Calu3 (cell line): ENCODE measurements around the gene FUZ. TPM values are rescaled to one million over a fixed set of nuclear protein-coding genes. Genes with fewer than 3 reads are reported as not detected.

Experiments
- BruUV-seq: library from RNA; stranded (reverse); fragments of 400-500 nt; replicated peaks from 2 replicates; lab custom pipeline; 2021; lab: Mats Ljungman, UMichigan
- CTCF ChIA-PET: fragments of 300-600 bp; sonication (Branson Sonifier 250); formaldehyde crosslinking; loops from one replicate; lab custom pipeline; 2022; ENCODE audit warnings: antibody characterized with exemption; lab: Charles Lee
- DNase-seq: peaks from one replicate; pipeline ENCODE4 v3.0.0; 2022
- H3K27ac Mint-ChIP-seq: one replicate; pipeline ENCODE4 v1.8.0; 2022; ENCODE audit warnings: mixed read lengths; ENCODE audit not compliant: unreplicated experiment
- H3K27me3 Mint-ChIP-seq: one replicate; pipeline ENCODE4 v1.8.0; 2022; ENCODE audit warnings: mixed read lengths; ENCODE audit not compliant: unreplicated experiment
- H3K36me3 Mint-ChIP-seq: one replicate; pipeline ENCODE4 v1.8.0; 2022; ENCODE audit warnings: mild to moderate bottlenecking, moderate library complexity, mixed read lengths; ENCODE audit not compliant: insufficient read depth, unreplicated experiment
- H3K4me1 Mint-ChIP-seq: one replicate; pipeline ENCODE4 v1.8.0; 2022; ENCODE audit warnings: mild to moderate bottlenecking, low read depth, mixed read lengths; ENCODE audit not compliant: unreplicated experiment
- H3K4me3 Mint-ChIP-seq: one replicate; pipeline ENCODE4 v1.8.0; 2022; ENCODE audit warnings: mild to moderate bottlenecking, low read depth, moderate library complexity, mixed read lengths; ENCODE audit not compliant: unreplicated experiment
- H3K9me3 Mint-ChIP-seq: one replicate; pipeline ENCODE4 v1.8.0; 2022; ENCODE audit warnings: low read depth, mixed read lengths; ENCODE audit not compliant: unreplicated experiment
- intact Hi-C: fragments of 100-400 bp; cut with micrococcal nuclease; formaldehyde crosslinking; loops from one replicate; pipeline ENCODE4 v1.10.0; 2022; ENCODE audit not compliant: unreplicated experiment
- total RNA-seq: library from RNA; stranded (reverse); gene quantifications from 2 replicates; pipeline ENCODE4 v1.2.3, GENCODE V29; 2022
- TF ChIP-seq, protein P1 (sequence below): fragments of 200-600 bp; IDR thresholded peaks from one replicate; pipeline ENCODE4 v1.8.0; 2022; ENCODE audit warnings: antibody characterized with exemption; ENCODE audit not compliant: unreplicated experiment

FUZ gene
- total RNA-seq, 1 experiment from 2014 or later = 12.2 TPM

DNA sequence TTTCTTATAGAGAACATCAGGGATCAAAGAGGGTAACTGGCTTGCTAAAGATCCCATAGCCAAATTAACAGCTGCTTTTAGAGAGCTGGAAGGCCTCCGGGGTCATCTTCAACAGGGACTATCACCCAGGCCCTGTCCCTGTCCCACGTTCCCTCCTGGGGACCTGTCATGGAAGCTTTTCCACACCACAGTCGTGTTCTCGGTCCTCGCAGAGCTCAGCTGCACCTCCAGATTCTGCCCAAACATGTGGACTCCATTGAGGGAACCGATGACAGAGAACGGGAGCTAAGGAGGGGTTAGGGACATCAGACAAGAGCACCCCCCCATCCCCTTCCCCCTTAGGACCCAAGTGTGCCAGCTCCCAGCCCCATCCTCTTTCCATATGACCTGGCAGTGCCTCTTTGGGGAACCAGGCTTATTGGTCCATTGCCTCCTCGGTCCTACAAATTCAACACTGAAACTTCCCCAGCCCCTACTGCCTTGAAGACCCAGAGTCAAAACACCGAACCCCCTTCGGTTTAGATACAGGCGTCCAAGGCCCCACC, 568 bp downstream of the FUZ start:
- CTCF ChIA-PET = interaction anchor here (0.6 to 1.3 kb wide), 3 partner anchors 55 to 402 kb away, joined by 3 to 5 read pairs (median 3); no protein-coding TSS in a partner anchor
- Mint-ChIP-seq H3K4me1 (peaks cover 9% of the 10 kb centered on the region), H3K36me3 (peaks cover 28% of the 10 kb centered on the region), H3K27ac (peak overlapping the region; percentile 81), H3K9me3 (no peaks in the 10 kb centered on the region), H3K27me3 (no peaks in the 10 kb centered on the region), H3K4me3 (peak overlapping the region; percentile 76)
- BruUV-seq = no TSS peak
- no peak for DNase-seq
- intact Hi-C loops = no loop called here
- TF ChIP-seq, protein P1, sequence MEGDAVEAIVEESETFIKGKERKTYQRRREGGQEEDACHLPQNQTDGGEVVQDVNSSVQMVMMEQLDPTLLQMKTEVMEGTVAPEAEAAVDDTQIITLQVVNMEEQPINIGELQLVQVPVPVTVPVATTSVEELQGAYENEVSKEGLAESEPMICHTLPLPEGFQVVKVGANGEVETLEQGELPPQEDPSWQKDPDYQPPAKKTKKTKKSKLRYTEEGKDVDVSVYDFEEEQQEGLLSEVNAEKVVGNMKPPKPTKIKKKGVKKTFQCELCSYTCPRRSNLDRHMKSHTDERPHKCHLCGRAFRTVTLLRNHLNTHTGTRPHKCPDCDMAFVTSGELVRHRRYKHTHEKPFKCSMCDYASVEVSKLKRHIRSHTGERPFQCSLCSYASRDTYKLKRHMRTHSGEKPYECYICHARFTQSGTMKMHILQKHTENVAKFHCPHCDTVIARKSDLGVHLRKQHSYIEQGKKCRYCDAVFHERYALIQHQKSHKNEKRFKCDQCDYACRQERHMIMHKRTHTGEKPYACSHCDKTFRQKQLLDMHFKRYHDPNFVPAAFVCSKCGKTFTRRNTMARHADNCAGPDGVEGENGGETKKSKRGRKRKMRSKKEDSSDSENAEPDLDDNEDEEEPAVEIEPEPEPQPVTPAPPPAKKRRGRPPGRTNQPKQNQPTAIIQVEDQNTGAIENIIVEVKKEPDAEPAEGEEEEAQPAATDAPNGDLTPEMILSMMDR = no peak

DNA sequence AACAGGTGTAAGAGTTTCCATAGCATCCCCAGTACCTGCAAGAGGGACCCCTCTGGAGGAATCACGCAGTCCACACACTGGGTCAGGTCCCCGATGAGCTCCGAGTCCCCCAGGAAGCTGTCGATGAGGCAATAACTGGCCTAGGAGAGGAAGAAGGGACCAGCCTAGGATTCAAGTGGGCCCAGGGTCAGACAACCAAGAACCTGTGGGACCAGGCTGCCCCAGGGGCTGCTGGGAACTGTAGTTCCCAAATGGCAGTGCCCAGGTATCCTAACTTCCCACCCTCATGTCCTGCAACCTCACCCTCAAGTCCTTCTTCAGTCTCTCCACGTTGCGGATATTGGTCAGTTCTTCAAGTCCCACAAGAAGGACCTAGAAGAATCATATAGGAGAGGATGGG, 1.8 kb downstream of the FUZ start:
- intact Hi-C loops = no loop called here
- no peak overlapping the region for H3K4me3 Mint-ChIP-seq

DNA sequence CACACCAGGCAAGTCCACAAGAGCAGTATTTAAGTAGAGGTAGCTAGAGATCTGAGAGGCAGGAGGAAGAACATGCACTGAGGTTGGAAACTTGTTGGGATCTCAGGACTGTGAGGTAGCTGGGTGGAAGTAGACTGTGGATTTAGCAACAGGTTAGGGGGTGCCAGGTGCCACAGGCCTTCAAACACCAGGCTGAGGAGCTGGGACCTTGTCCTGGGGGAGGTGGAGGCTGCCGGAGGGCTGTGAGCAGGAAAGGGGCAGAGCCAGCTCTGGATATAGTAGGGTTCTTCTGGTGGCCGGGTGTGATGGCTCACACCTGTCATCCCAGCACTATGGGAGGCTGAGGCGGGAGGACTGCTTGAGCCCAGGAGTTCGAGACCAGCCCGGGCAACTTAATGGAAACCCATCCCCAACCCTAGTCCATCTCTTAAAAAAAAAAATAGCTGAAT, 3.1 kb downstream of the FUZ start:
- Mint-ChIP-seq H3K9me3 (no peaks in the 10 kb centered on the region), H3K27me3 (no peaks in the 10 kb centered on the region), H3K4me1 (peaks cover 9% of the 10 kb centered on the region), H3K27ac (peak overlapping the region; percentile 75), H3K4me3 (no peak overlapping the region), H3K36me3 (peaks cover 34% of the 10 kb centered on the region)
- TF ChIP-seq, protein P1 = no peak
- intact Hi-C loops = no loop called here
- CTCF ChIA-PET = no interaction called here
- no TSS peak for BruUV-seq
- no peak for DNase-seq

More for the DNA sequence above, 1.8 kb downstream of the FUZ start:
- DNase-seq = no peak
- TF ChIP-seq, protein P1 = no peak
- no TSS peak for BruUV-seq
- H3K36me3 Mint-ChIP-seq = peaks cover 25% of the 10 kb centered on the region
- no peak overlapping the region for H3K27ac Mint-ChIP-seq
- peaks cover 9% of the 10 kb centered on the region for H3K4me1 Mint-ChIP-seq
- no peaks in the 10 kb centered on the region for H3K9me3 Mint-ChIP-seq
- CTCF ChIA-PET = no interaction called here
- no peaks in the 10 kb centered on the region for H3K27me3 Mint-ChIP-seq

DNA sequence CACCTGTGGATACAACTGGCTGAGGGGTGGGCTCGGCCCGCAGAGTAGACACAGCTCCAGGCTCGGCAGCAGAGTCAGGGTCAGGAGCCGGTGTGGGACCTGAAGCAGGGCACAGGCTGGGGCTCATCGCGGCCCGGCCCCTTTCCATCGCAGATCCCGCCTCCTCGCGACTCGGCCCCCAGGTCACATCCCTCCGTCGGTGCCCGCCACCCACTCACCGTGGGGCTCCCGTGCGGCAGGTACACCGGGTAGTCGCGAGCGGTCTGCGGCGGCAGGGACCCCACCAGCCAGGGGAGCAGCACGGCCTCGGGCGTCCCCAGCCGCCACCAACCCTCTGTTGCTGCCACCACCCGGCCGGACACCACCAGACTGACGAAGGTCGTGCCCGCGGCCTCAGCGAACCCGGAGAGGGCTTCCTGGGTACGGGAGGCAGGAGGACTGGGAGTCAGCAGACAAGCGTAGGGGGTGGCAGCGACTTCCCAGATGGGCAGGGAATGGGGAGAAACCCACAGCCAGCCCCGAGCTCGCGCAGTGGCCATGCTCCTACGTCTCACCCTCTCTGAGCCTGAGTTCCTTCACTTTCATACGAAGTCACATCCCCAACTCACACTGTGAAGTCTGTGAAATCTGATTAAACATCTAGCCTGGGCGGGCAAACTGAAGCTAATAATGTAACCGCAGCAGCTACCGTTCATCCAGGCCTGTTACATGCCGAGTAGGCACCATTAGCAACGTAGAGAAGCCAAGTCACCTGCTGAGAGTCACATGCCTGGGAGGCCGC, 3.7 kb downstream of the FUZ start:
- no peak for DNase-seq

More for the DNA sequence above, 3.7 kb downstream of the FUZ start:
- no TSS peak for BruUV-seq
- Mint-ChIP-seq H3K27me3 (no peaks in the 10 kb centered on the region), H3K4me3 (no peak overlapping the region), H3K4me1 (peaks cover 6% of the 10 kb centered on the region), H3K27ac (peak overlapping the region; percentile 75), H3K36me3 (peaks cover 40% of the 10 kb centered on the region), H3K9me3 (no peaks in the 10 kb centered on the region)
- TF ChIP-seq, protein P1 = no peak
- CTCF ChIA-PET = no interaction called here
- intact Hi-C loops = no loop called here
